ENCODE data around the gene TRIM68. TPM values are rescaled to one million over a fixed set of nuclear protein-coding genes. Genes with fewer than 3 reads are reported as not detected.

Gene TRIM68
- total and polyA plus RNA-seq, 4 donors: 2.6 to 11.2 (median 5.4) TPM

- no peak for DNase-seq (ENCODE audit: low spot score)
- 67% methylated on average over 1 of the region's 1 CpG for WGBS
- Histone ChIP-seq H3K27ac (ENCODE audit: low read depth in 1 of 2, low read length in 2 of 2) (no peak overlapping the region), H3K4me1 (ENCODE audit: control insufficient read depth in 4 of 4, insufficient read depth in 4 of 4, low read length in 3 of 4) (peaks cover 0 to 12% (median 4%) of the 10 kb centered on the region in 4 donors), H3K9me3 (ENCODE audit: control insufficient read depth in 4 of 4, low read length in 3 of 4) (no peaks in the 10 kb centered on the region), H3K9ac (ENCODE audit: low read depth in 1 of 2, low read length in 2 of 2) (no peak overlapping the region), H3K4me3 (ENCODE audit: low read depth in 1 of 3, low read length in 3 of 3) (peak overlapping the region in 1 of 3 donors; percentile 79), H3K36me3 (ENCODE audit: control insufficient read depth in 4 of 4, insufficient read depth in 3 of 4, low read depth in 1 of 4, low read length in 3 of 4) (peaks cover 0 to 29% (median 16%) of the 10 kb centered on the region in 4 donors), H3K27me3 (ENCODE audit: control insufficient read depth in 4 of 4, insufficient read depth in 4 of 4, low read length in 3 of 4) (no peaks in the 10 kb centered on the region)
- TF ChIP-seq YY1 (IDR thresholded peaks at IDR 0.05) (peak; percentile 44), RAD21 (IDR thresholded peaks at IDR 0.05) (no peak)
Observed at GRCh38 chr11:4606231-4607015, 1.6 kb downstream of the TRIM68 start.

GRCh38 chr11:4605057-4605456 lies 3.0 kb downstream of the TRIM68 start:
- WGBS: 89% methylated on average over 4 of the region's 4 CpGs
- H3K4me1 ChIP-seq (ENCODE audit: control insufficient read depth in 4 of 4, insufficient read depth in 4 of 4, low read length in 3 of 4): peaks cover 0 to 12% (median 4%) of the 10 kb centered on the region in 4 donors
- H3K36me3 ChIP-seq (ENCODE audit: control insufficient read depth in 4 of 4, insufficient read depth in 3 of 4, low read depth in 1 of 4, low read length in 3 of 4): peaks cover 5 to 42% (median 26%) of the 10 kb centered on the region in 4 donors

More at GRCh38 chr11:4605057-4605456, 3.0 kb downstream of the TRIM68 start:
- H3K27ac ChIP-seq (ENCODE audit: low read depth in 1 of 2, low read length in 2 of 2): no peak overlapping the region
- H3K4me3 ChIP-seq (ENCODE audit: low read depth in 1 of 3, low read length in 3 of 3): no peak overlapping the region
- H3K9me3 ChIP-seq (ENCODE audit: control insufficient read depth in 4 of 4, low read length in 3 of 4): no peaks in the 10 kb centered on the region
- no peaks in the 10 kb centered on the region for H3K27me3 ChIP-seq (ENCODE audit: control insufficient read depth in 4 of 4, insufficient read depth in 4 of 4, low read length in 3 of 4)
- H3K9ac ChIP-seq (ENCODE audit: low read depth in 1 of 2, low read length in 2 of 2): no peak overlapping the region
- no peak for TF ChIP-seq YY1 (IDR thresholded peaks at IDR 0.05)
- TF ChIP-seq FOXA1 (IDR thresholded peaks at IDR 0.05): no peak
- no peak for TF ChIP-seq NR2F2 (IDR thresholded peaks at IDR 0.05)
- no peak for TF ChIP-seq CTCF (IDR thresholded peaks at IDR 0.05; ENCODE audit: low read depth, low read length, missing input control)
- no peak for TF ChIP-seq SP1 (IDR thresholded peaks at IDR 0.05)
- TF ChIP-seq EGR1 (IDR thresholded peaks at IDR 0.05; ENCODE audit: low read depth in 2 of 2): no peak
- TF ChIP-seq RXRA (IDR thresholded peaks at IDR 0.05): no peak
- TF ChIP-seq JUND (IDR thresholded peaks at IDR 0.05): no peak
- TF ChIP-seq, protein P1, sequence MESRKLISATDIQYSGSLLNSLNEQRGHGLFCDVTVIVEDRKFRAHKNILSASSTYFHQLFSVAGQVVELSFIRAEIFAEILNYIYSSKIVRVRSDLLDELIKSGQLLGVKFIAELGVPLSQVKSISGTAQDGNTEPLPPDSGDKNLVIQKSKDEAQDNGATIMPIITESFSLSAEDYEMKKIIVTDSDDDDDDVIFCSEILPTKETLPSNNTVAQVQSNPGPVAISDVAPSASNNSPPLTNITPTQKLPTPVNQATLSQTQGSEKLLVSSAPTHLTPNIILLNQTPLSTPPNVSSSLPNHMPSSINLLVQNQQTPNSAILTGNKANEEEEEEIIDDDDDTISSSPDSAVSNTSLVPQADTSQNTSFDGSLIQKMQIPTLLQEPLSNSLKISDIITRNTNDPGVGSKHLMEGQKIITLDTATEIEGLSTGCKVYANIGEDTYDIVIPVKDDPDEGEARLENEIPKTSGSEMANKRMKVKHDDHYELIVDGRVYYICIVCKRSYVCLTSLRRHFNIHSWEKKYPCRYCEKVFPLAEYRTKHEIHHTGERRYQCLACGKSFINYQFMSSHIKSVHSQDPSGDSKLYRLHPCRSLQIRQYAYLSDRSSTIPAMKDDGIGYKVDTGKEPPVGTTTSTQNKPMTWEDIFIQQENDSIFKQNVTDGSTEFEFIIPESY (IDR thresholded peaks at IDR 0.05): no peak
- no peak for TF ChIP-seq HNF4G (IDR thresholded peaks at IDR 0.05)
- TF ChIP-seq, protein P2, sequence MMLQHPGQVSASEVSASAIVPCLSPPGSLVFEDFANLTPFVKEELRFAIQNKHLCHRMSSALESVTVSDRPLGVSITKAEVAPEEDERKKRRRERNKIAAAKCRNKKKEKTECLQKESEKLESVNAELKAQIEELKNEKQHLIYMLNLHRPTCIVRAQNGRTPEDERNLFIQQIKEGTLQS (IDR thresholded peaks at IDR 0.05): no peak
- TF ChIP-seq REST (IDR thresholded peaks at IDR 0.05): no peak
- TF ChIP-seq HNF4A (conservative IDR thresholded peaks at IDR 0.05): no peak
- TF ChIP-seq FOXA2 (IDR thresholded peaks at IDR 0.05): no peak
- no peak for TF ChIP-seq TAF1 (conservative IDR thresholded peaks at IDR 0.05)
- TF ChIP-seq, protein P3, sequence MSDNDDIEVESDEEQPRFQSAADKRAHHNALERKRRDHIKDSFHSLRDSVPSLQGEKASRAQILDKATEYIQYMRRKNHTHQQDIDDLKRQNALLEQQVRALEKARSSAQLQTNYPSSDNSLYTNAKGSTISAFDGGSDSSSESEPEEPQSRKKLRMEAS (IDR thresholded peaks at IDR 0.05): no peak
- TF ChIP-seq RAD21 (IDR thresholded peaks at IDR 0.05): no peak
- no peak for DNase-seq (ENCODE audit: low spot score)

Measured in liver (tissue), 9 donors.